GM12878 (cell line): ENCODE measurements around the gene MTTP. TPM values are rescaled to one million over a fixed set of nuclear protein-coding genes. Genes with fewer than 3 reads are reported as not detected.

Experiments
- ATAC-seq: fragments of 200-7000 bp; cut with Tn5 transposase; 3 replicates; pipeline ENCODE4 v1.9.1; 2020; ENCODE audit warnings: mild to moderate bottlenecking, moderate library complexity
- BruUV-seq: library from RNA; stranded (reverse); fragments of 400-500 nt; replicated peaks from 2 replicates; lab custom pipeline; 2021; lab: Mats Ljungman, UMichigan
- CTCF ChIA-PET: fragments of 300-600 bp; sonication (Branson Sonifier 250); formaldehyde crosslinking; extraction: SDS; loops from one replicate; lab custom pipeline; 2021; ENCODE audit warnings: inconsistent platforms; lab: Yijun Ruan, JAX
- POLR2A ChIA-PET: fragments of 350-600 bp; formaldehyde crosslinking; extraction: SDS; loops from one replicate; lab custom pipeline; 2021; ENCODE audit warnings: inconsistent platforms; lab: Charles Lee
- RAD21 ChIA-PET: fragments of 300-600 bp; sonication (Branson Sonifier 250); formaldehyde crosslinking; loops from one replicate; lab custom pipeline; 2023; ENCODE audit warnings: antibody characterized with exemption; ENCODE audit not compliant: unreplicated experiment; lab: Charles Lee
- SMC1A ChIA-PET: fragments of 300-600 bp; sonication (Branson Sonifier 250); formaldehyde crosslinking; loops from one replicate; lab custom pipeline; 2023; ENCODE audit not compliant: unreplicated experiment, uncharacterized antibody; lab: Charles Lee
- DNase-seq: peaks from one replicate; pipeline ENCODE4 v3.0.0-alpha.2; 2011; ENCODE audit warnings: low read depth, low spot score
- FAIRE-seq: peaks from 3 replicates; lab custom pipeline; 2011; peaks lifted over from hg19 to GRCh38; lab: Jason Lieb, UNC
- H2AFZ ChIP-seq: 2 replicates; pipeline ENCODE4 v1.6.0; 2011; ENCODE audit warnings: low read depth, low read length, control low read depth; ENCODE audit not compliant: control insufficient read depth
- H3K27ac ChIP-seq: 2 replicates; pipeline ENCODE4 v1.5.1; 2011; ENCODE audit warnings: control low read depth; ENCODE audit not compliant: control insufficient read depth, insufficient read depth
- H3K27me3 ChIP-seq, 2 experiments: replicated peaks in 1 of 2; 2 replicates each; pipeline versions ENCODE4 v1.6.0 to v1.6.1; 2011; ENCODE audit warnings: low read length in 1 of 2; ENCODE audit not compliant: control insufficient read depth in 2 of 2, insufficient read depth in 2 of 2
- H3K36me3 ChIP-seq, 2 experiments: 2 replicates each; pipeline ENCODE4 v1.5.1; 2011; ENCODE audit warnings: low read length in 1 of 2; ENCODE audit not compliant: control insufficient read depth in 2 of 2, insufficient read depth in 2 of 2
- H3K4me1 ChIP-seq: 2 replicates; pipeline ENCODE4 v1.6.1; 2011; ENCODE audit warnings: mild to moderate bottlenecking, low read length, moderate library complexity, mixed read lengths; ENCODE audit not compliant: control insufficient read depth, insufficient read depth
- H3K4me2 ChIP-seq: 2 replicates; pipeline ENCODE4 v1.6.0; 2011; ENCODE audit warnings: control low read depth; ENCODE audit not compliant: control insufficient read depth, insufficient read depth
- H3K4me3 ChIP-seq: fragments of 200-600 bp; sonication (generic); 2 replicates; pipeline ENCODE4 v1.5.1; 2016
- H3K79me2 ChIP-seq: 2 replicates; pipeline ENCODE4 v1.6.0; 2011; ENCODE audit warnings: low read length; ENCODE audit not compliant: control insufficient read depth, insufficient read depth
- H3K9ac ChIP-seq: 2 replicates; pipeline ENCODE4 v1.8.0; 2011; ENCODE audit warnings: low read length, control low read depth, mixed read lengths; ENCODE audit not compliant: control insufficient read depth, insufficient read depth
- H3K9me3 ChIP-seq: replicated peaks from 3 replicates; pipeline ENCODE4 v1.5.1; 2011; ENCODE audit warnings: mild to moderate bottlenecking, low read length; ENCODE audit not compliant: control insufficient read depth, insufficient read depth
- H4K20me1 ChIP-seq: 2 replicates; pipeline ENCODE4 v1.6.0; 2011; ENCODE audit not compliant: control insufficient read depth, insufficient read depth
- CBX5 ChIP-seq: sonication (generic); IDR thresholded peaks from 2 replicates; pipeline ENCODE4 v1.6.1; 2016; ENCODE audit warnings: low read depth, moderate library complexity, mild to moderate bottlenecking, inconsistent platforms
- CHD4 ChIP-seq: fragments of 200-600 bp; sonication (generic); IDR thresholded peaks from 2 replicates; pipeline ENCODE4 v1.6.1; 2016; ENCODE audit warnings: mild to moderate bottlenecking
- CREM ChIP-seq: IDR thresholded peaks from 2 replicates; pipeline ENCODE4 v1.6.1; 2014; ENCODE audit warnings: antibody characterized with exemption, low read depth
- EGR1 ChIP-seq, 2 experiments: IDR thresholded peaks; 1 replicate in 1 of 2; 2 replicates in 1 of 2; pipeline ENCODE4 v1.6.1; 2011 to 2012; ENCODE audit warnings: low read depth in 2 of 2, low read length in 2 of 2, borderline replicate concordance in 1 of 2, mild to moderate bottlenecking in 1 of 2, moderate library complexity in 1 of 2
- HDAC2 ChIP-seq: fragments of 200-600 bp; sonication (generic); IDR thresholded peaks from 2 replicates; pipeline ENCODE4 v1.6.1; 2017
- MAX ChIP-seq: IDR thresholded peaks from 2 replicates; pipeline ENCODE4 v1.6.1; 2012; ENCODE audit warnings: low read depth, low read length, improper control_type of control experiment
- NFIC ChIP-seq: IDR thresholded peaks from 2 replicates; pipeline ENCODE4 v1.6.1; 2012; ENCODE audit warnings: low read depth, mild to moderate bottlenecking, inconsistent platforms, low read length, moderate library complexity
- NR2C1 ChIP-seq: fragments of 450-650 bp; IDR thresholded peaks from 2 replicates; pipeline ENCODE4 v1.6.1; 2017; ENCODE audit warnings: antibody characterized with exemption, mild to moderate bottlenecking, moderate library complexity
- PML ChIP-seq: IDR thresholded peaks from 2 replicates; pipeline ENCODE4 v1.6.1; 2012; ENCODE audit warnings: low read length, inconsistent platforms
- RAD21 ChIP-seq: IDR thresholded peaks from 2 replicates; pipeline ENCODE4 v1.6.1; 2011; ENCODE audit warnings: mild to moderate bottlenecking, low read depth, low read length, moderate library complexity; ENCODE audit not compliant: insufficient read depth
- RBBP5 ChIP-seq: fragments of 200-600 bp; sonication (generic); conservative IDR thresholded peaks from 2 replicates; pipeline ENCODE4 v1.6.1; 2016
- RELB ChIP-seq: fragments of 450-650 bp; IDR thresholded peaks from 2 replicates; pipeline ENCODE4 v1.6.1; 2017; ENCODE audit warnings: low read depth, mild to moderate bottlenecking, moderate library complexity
- RUNX3 ChIP-seq: IDR thresholded peaks from 2 replicates; pipeline ENCODE4 v1.6.1; 2012; ENCODE audit warnings: low read length, inconsistent platforms
- SRF ChIP-seq, 2 experiments: IDR thresholded peaks; 2 replicates each; pipeline ENCODE4 v1.6.1; 2011; ENCODE audit warnings: low read depth in 2 of 2, low read length in 2 of 2, mild to moderate bottlenecking in 1 of 2, moderate library complexity in 1 of 2
- TBL1XR1 ChIP-seq: IDR thresholded peaks from 2 replicates; pipeline ENCODE4 v1.6.1; 2012; ENCODE audit warnings: low read depth, low read length, improper control_type of control experiment
- ZBTB4 ChIP-seq: fragments of 450-650 bp; formaldehyde crosslinking; IDR thresholded peaks from 2 replicates; pipeline ENCODE4 v1.4.0; 2022; ENCODE audit warnings: mild to moderate bottlenecking, moderate library complexity
- ZNF217 ChIP-seq: fragments of 450-650 bp; IDR thresholded peaks from 2 replicates; pipeline ENCODE4 v1.6.1; 2017; ENCODE audit warnings: antibody characterized with exemption, mild to moderate bottlenecking
- ZNF274 ChIP-seq: IDR thresholded peaks from one replicate; pipeline ENCODE4 v1.8.0; 2011; ENCODE audit not compliant: insufficient read length, insufficient read depth
- ZNF384 ChIP-seq: IDR thresholded peaks from 2 replicates; pipeline ENCODE4 v1.6.1; 2012; ENCODE audit warnings: low read depth, mild to moderate bottlenecking, low read length, improper control_type of control experiment, borderline replicate concordance
- WGBS: methylation state at CpG from one replicate; pipeline ENCODE4 v1.1.6; 2016; ENCODE audit warnings: low lambda C conversion rate; ENCODE audit not compliant: insufficient replicate concordance, insufficient coverage; ENCODE audit errors: missing lambda C conversion rate; 5-methylcytosine and 5-hydroxymethylcytosine counted together
- in situ Hi-C: fragments of 300-500 bp; cut with MboI; formaldehyde crosslinking; loops from 9 replicates; pipeline ENCODE4 v1.14.3; 2018; ENCODE audit warnings: mixed read lengths
- intact Hi-C: fragments of 100-400 bp; cut with micrococcal nuclease; formaldehyde crosslinking; loops from one replicate; pipeline ENCODE4 v1.14.2; 2022; ENCODE audit not compliant: unreplicated experiment
- polyA plus RNA-seq, 11 experiments: library from polyadenylated mRNA; depleted of rRNA in 4 of 11; unstranded in 6 of 11; stranded (reverse) in 5 of 11; fragments of >200 nt; fragmentation: Nextera tagmentation in 4 of 11; fragmentation: Illumina TruSeq in 1 of 11; extraction: Ambion mirVana in 4 of 11; extraction: Trizol in 1 of 11; gene quantifications; 1 replicate in 1 of 11; 2 replicates in 10 of 11; pipeline versions ENCODE4 v1.2.1 to v1.2.3, GENCODE V29; 2011 to 2016; ENCODE audit warnings: inconsistent platforms in 2 of 11, missing spikeins in 2 of 11, low read depth in 1 of 11
- total RNA-seq, 4 experiments: library from RNA; depleted of rRNA in 3 of 4; stranded (reverse); fragments of >200 nt in 3 of 4; fragmentation: Illumina TruSeq in 1 of 4; extraction: Trizol in 1 of 4; gene quantifications; 2 replicates each; pipeline versions ENCODE4 v1.2.1 to v1.2.3, GENCODE V29; 2013 to 2021

MTTP gene
- total and polyA plus RNA-seq, 10 of the 15 experiments (the other 5 are each of a cell fraction or from before 2014, with no cell fraction given), result 0.08 to 2.2 (median 0.21) TPM; not detected in 1

GRCh38 chr4:99606716-99607115, 32.1 kb downstream of the MTTP start:
- H3K4me2 ChIP-seq, result no peak overlapping the region
- H4K20me1 ChIP-seq, result no peaks in the 10 kb centered on the region
- in situ Hi-C loops, result no loop called here
- H2AFZ ChIP-seq, result no peak overlapping the region
- no peaks in the 10 kb centered on the region for H3K36me3 ChIP-seq
- no peak for ATAC-seq
- TF ChIP-seq NFIC (no peak), RBBP5 (no peak), HDAC2 (no peak), RELB (no peak), SRF (IDR thresholded peaks at IDR 0.05; ENCODE audit: low read depth in 2 of 2, low read length in 2 of 2) (no peak), ZNF217 (no peak), CBX5 (no peak), CHD4 (no peak), RUNX3 (no peak), TBL1XR1 (no peak), ZBTB4 (no peak), ZNF384 (no peak), NR2C1 (no peak), PML (no peak), RAD21 (no peak), ZNF274 (no peak), EGR1 (IDR thresholded peaks at IDR 0.05; ENCODE audit: borderline replicate concordance in 1 of 2, low read depth in 2 of 2, low read length in 2 of 2) (no peak), CREM (no peak), MAX (no peak)
- TF ChIP-seq, all 136 proteins: peak for 0
- SMC1A ChIA-PET, result no interaction called here
- H3K9ac ChIP-seq, result no peak overlapping the region
- CTCF ChIA-PET, result no interaction called here
- BruUV-seq, result no TSS peak
- DNase-seq (no peak), FAIRE-seq (no peak)
- H3K27ac ChIP-seq, result no peak overlapping the region
- no peaks in the 10 kb centered on the region for H3K4me1 ChIP-seq
- H3K9me3 ChIP-seq, result no peaks in the 10 kb centered on the region
- H3K27me3 ChIP-seq, result no peaks in the 10 kb centered on the region
- WGBS, result 4% methylated on average over 2 of the region's 2 CpGs
- H3K4me3 ChIP-seq, result no peak overlapping the region
- no peaks in the 10 kb centered on the region for H3K79me2 ChIP-seq
- intact Hi-C loops, result no loop called here
- RAD21 ChIA-PET, result no interaction called here
- POLR2A ChIA-PET, result no interaction called here
